Panc1 (cell line): Measurements from ENCODE around the gene TIMM13. TPM values are rescaled to one million over a fixed set of nuclear protein-coding genes. Genes with fewer than 3 reads are reported as not detected.

Experiments
- ATAC-seq: fragments of 200-7000 bp; cut with Tn5 transposase; 2 replicates; pipeline ENCODE4 v1.9.1; 2020; ENCODE audit warnings: mild to moderate bottlenecking, moderate library complexity
- BruUV-seq: library from RNA; stranded (reverse); fragments of 400-500 nt; replicated peaks from 2 replicates; lab custom pipeline; 2021; lab: Mats Ljungman, UMichigan
- CTCF ChIA-PET: fragments of 300-600 bp; sonication (Branson Sonifier 250); formaldehyde crosslinking; loops from one replicate; lab custom pipeline; 2022; ENCODE audit warnings: antibody characterized with exemption; lab: Charles Lee
- POLR2A ChIA-PET: fragments of 300-600 bp; sonication (Branson Sonifier 250); formaldehyde crosslinking; loops from one replicate; lab custom pipeline; 2022; ENCODE audit warnings: antibody characterized with exemption; lab: Charles Lee
- DNase-seq: peaks from one replicate; pipeline ENCODE4 v3.0.0-alpha.2; 2010; ENCODE audit warnings: low read depth, low spot score
- H3K27ac ChIP-seq: 2 replicates; pipeline ENCODE4 v1.5.1; 2011; ENCODE audit warnings: mild to moderate bottlenecking, low read length, inconsistent platforms
- H3K27me3 ChIP-seq: fragments of 200-500 bp; sonication (Bioruptor generic); 2 replicates; pipeline ENCODE4 v1.6.0; 2014; ENCODE audit warnings: low read length, inconsistent platforms; ENCODE audit not compliant: control insufficient read depth, insufficient read depth
- H3K36me3 ChIP-seq: fragments of 200-500 bp; sonication (Bioruptor generic); 2 replicates; pipeline ENCODE4 v1.5.1; 2014; ENCODE audit warnings: inconsistent platforms, mild to moderate bottlenecking, low read length, moderate library complexity; ENCODE audit not compliant: control insufficient read depth, insufficient read depth
- H3K4me1 ChIP-seq: 2 replicates; pipeline ENCODE4 v1.5.1; 2011; ENCODE audit warnings: inconsistent platforms, mild to moderate bottlenecking, low read length, moderate library complexity; ENCODE audit not compliant: control insufficient read depth, insufficient read depth
- H3K4me3 ChIP-seq, 2 experiments: 2 replicates each; pipeline ENCODE4 v1.5.1; 2011 to 2012; ENCODE audit warnings: low read depth in 2 of 2, low read length in 2 of 2, mild to moderate bottlenecking in 2 of 2, inconsistent platforms in 1 of 2, moderate library complexity in 1 of 2
- H3K9me3 ChIP-seq: fragments of 200-500 bp; sonication (Bioruptor generic); 2 replicates; pipeline ENCODE4 v1.5.1; 2014; ENCODE audit warnings: low read depth, mild to moderate bottlenecking, inconsistent platforms, low read length, moderate library complexity; ENCODE audit not compliant: control insufficient read depth, insufficient read depth
- POLR2AphosphoS5 ChIP-seq: IDR thresholded peaks from 2 replicates; pipeline ENCODE4 v1.6.1; 2012; ENCODE audit warnings: mild to moderate bottlenecking, low read depth, low read length, moderate library complexity
- SIN3A ChIP-seq: IDR thresholded peaks from 2 replicates; pipeline ENCODE4 v1.6.1; 2012; ENCODE audit warnings: low read depth, mild to moderate bottlenecking, low read length, moderate library complexity, borderline replicate concordance; ENCODE audit not compliant: insufficient read depth
- TCF7L2 ChIP-seq: IDR thresholded peaks from 2 replicates; pipeline ENCODE4 v1.6.1; 2011; ENCODE audit warnings: mild to moderate bottlenecking, low read depth, low read length, inconsistent platforms
- in situ Hi-C: cut with HindIII; loops from 2 replicates; pipeline ENCODE4 v1.10.0; 2016; ENCODE audit warnings: low sequenced_read_pairs, low pct_unique_long_range_greater_than_20kb
- intact Hi-C: fragments of 100-400 bp; cut with micrococcal nuclease; formaldehyde crosslinking; loops from one replicate; pipeline ENCODE4 v1.10.0; 2022; ENCODE audit not compliant: unreplicated experiment
- total RNA-seq: library from RNA; stranded (reverse); gene quantifications from one replicate; pipeline ENCODE4 v1.2.1, GENCODE V29; 2021; ENCODE audit not compliant: unreplicated experiment
- TF ChIP-seq, protein P1 (sequence below), 2 experiments: IDR thresholded peaks; 2 replicates each; pipeline ENCODE4 v1.6.1; 2011 to 2012; ENCODE audit warnings: low read depth in 2 of 2, control low read depth in 1 of 2, low read length in 1 of 2, mild to moderate bottlenecking in 1 of 2, moderate library complexity in 1 of 2; ENCODE audit not compliant: insufficient read depth in 1 of 2
- TF ChIP-seq, protein P2 (sequence below): fragments of 450-650 bp; IDR thresholded peaks from 2 replicates; pipeline ENCODE4 v1.5.1; 2017; ENCODE audit warnings: mild to moderate bottlenecking

Gene TIMM13
- total RNA-seq, 1 experiment from 2014 or later: 128 TPM

DNA sequence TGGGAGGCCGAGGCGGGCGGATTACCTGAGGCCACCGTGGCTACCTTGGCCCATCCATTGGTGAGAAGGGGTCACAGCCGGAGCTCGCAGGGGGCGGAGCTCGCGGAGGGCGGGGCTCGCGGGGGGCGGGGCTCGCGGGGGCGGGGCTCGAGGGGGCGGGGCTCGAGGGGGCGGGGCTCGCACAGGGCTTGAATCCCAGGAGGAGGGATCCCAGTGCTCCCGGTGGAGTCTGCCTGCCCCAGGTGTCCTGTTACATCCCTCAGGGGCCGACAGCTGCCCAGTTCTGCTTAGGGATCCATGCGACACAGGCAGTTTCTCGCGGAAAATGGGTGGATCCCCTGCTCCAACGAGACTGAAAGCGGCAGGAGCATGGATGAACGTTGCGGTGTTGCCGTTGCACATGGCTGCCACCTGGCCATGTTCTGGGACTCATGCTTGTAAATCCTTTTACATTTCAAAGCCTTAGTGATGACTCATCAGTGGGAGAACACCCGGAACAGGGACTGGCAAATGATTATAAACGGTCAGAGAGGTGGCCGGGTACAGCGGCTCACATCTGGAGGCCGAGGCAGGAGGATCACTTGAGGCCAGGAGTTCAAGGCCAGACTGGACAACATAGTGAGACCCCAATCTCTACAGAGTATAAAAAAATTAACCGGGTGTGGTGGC lies 42.2 kb downstream of the TIMM13 start:
- H3K4me3 ChIP-seq: peak overlapping the region; percentile 26 to 49
- in situ Hi-C loops: no loop called here

DNA sequence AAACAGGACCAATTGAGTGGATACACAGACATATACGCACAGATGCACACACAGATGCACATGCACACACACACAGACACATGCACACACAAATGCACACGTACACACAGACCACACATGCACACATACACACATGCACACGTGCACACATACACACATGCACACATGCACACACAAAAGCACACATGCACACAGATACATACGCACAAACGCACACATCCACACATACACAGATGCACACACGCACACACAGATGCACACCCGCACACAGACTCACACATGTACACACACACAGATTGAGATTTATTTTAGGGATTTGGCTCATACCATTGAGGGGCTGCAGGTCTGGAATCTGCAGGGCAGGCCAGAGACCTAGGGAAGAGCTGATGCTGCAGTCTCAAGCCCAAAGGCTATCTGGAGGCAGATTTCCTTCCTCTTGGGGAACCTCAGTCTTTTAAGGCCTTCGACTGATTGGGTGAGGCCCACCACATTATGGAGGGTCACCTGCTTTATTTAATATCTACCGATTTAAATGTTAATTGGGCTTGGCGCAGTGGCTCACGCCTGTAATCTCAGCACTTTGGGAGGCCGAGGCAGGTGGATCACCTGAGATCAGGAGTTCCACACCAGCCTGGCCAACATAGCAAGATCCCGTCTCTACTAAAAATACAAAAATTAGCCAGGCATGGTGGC lies 44.7 kb downstream of the TIMM13 start:
- ChIA-PET CTCF (no interaction called here), POLR2A (no interaction called here)
- H3K9me3 ChIP-seq: no peaks in the 10 kb centered on the region
- TF ChIP-seq SIN3A: no peak
- TF ChIP-seq, protein P1, sequence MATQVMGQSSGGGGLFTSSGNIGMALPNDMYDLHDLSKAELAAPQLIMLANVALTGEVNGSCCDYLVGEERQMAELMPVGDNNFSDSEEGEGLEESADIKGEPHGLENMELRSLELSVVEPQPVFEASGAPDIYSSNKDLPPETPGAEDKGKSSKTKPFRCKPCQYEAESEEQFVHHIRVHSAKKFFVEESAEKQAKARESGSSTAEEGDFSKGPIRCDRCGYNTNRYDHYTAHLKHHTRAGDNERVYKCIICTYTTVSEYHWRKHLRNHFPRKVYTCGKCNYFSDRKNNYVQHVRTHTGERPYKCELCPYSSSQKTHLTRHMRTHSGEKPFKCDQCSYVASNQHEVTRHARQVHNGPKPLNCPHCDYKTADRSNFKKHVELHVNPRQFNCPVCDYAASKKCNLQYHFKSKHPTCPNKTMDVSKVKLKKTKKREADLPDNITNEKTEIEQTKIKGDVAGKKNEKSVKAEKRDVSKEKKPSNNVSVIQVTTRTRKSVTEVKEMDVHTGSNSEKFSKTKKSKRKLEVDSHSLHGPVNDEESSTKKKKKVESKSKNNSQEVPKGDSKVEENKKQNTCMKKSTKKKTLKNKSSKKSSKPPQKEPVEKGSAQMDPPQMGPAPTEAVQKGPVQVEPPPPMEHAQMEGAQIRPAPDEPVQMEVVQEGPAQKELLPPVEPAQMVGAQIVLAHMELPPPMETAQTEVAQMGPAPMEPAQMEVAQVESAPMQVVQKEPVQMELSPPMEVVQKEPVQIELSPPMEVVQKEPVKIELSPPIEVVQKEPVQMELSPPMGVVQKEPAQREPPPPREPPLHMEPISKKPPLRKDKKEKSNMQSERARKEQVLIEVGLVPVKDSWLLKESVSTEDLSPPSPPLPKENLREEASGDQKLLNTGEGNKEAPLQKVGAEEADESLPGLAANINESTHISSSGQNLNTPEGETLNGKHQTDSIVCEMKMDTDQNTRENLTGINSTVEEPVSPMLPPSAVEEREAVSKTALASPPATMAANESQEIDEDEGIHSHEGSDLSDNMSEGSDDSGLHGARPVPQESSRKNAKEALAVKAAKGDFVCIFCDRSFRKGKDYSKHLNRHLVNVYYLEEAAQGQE (IDR thresholded peaks at IDR 0.05; ENCODE audit: insufficient read depth in 1 of 2, low read depth in 2 of 2, low read length in 1 of 2): no peak
- no peak for TF ChIP-seq POLR2AphosphoS5
- TF ChIP-seq, protein P2, sequence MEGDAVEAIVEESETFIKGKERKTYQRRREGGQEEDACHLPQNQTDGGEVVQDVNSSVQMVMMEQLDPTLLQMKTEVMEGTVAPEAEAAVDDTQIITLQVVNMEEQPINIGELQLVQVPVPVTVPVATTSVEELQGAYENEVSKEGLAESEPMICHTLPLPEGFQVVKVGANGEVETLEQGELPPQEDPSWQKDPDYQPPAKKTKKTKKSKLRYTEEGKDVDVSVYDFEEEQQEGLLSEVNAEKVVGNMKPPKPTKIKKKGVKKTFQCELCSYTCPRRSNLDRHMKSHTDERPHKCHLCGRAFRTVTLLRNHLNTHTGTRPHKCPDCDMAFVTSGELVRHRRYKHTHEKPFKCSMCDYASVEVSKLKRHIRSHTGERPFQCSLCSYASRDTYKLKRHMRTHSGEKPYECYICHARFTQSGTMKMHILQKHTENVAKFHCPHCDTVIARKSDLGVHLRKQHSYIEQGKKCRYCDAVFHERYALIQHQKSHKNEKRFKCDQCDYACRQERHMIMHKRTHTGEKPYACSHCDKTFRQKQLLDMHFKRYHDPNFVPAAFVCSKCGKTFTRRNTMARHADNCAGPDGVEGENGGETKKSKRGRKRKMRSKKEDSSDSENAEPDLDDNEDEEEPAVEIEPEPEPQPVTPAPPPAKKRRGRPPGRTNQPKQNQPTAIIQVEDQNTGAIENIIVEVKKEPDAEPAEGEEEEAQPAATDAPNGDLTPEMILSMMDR: no peak
- no peak for TF ChIP-seq TCF7L2
- ATAC-seq: no peak
- H3K27ac ChIP-seq: no peak overlapping the region
- in situ Hi-C loops (no loop called here), intact Hi-C loops (no loop called here)
- peaks cover 7% of the 10 kb centered on the region; the same call in 1 of the 2 replicates for H3K4me1 ChIP-seq
- no peaks in the 10 kb centered on the region for H3K36me3 ChIP-seq
- no peaks in the 10 kb centered on the region for H3K27me3 ChIP-seq
- no TSS peak for BruUV-seq
- H3K4me3 ChIP-seq: no peak overlapping the region
- no peak for DNase-seq

More for the DNA sequence above, 42.2 kb downstream of the TIMM13 start:
- Histone ChIP-seq H3K4me1 (peaks cover 7% of the 10 kb centered on the region; the same call in 1 of the 2 replicates), H3K27me3 (no peaks in the 10 kb centered on the region), H3K27ac (peak overlapping the region; percentile 69; the same call in 1 of the 2 replicates), H3K9me3 (no peaks in the 10 kb centered on the region), H3K36me3 (no peaks in the 10 kb centered on the region)
- CTCF ChIA-PET: interaction anchor here (0.6 to 0.7 kb wide), 4 partner anchors 229 to 1192 kb away, joined by 4 to 7 read pairs (median 5); no protein-coding TSS in a partner anchor
- POLR2A ChIA-PET: interaction anchor here (0.5 to 0.6 kb wide), 2 partner anchors 16 to 26 kb away, joined by 5 to 6 read pairs; no protein-coding TSS in a partner anchor
- DNase-seq (peak; percentile 18), ATAC-seq (peak; percentile 83)
- intact Hi-C loops: no loop called here
- BruUV-seq: no TSS peak
- TF ChIP-seq TCF7L2: no peak
- TF ChIP-seq POLR2AphosphoS5: no peak
- no peak for TF ChIP-seq SIN3A
- TF ChIP-seq, protein P2: no peak
- TF ChIP-seq, protein P1 (IDR thresholded peaks at IDR 0.05; ENCODE audit: insufficient read depth in 1 of 2, low read depth in 2 of 2, low read length in 1 of 2): no peak
